Muscle of back (tissue), 11 donors: ENCODE measurements around the gene FBRSL1. TPM values are rescaled to one million over a fixed set of nuclear protein-coding genes. Genes with fewer than 3 reads are reported as not detected.

Experiments
- DNase-seq, 3 donors: peaks; one replicate each; pipeline versions ENCODE4 v3.0.0 to v3.0.0-alpha.2; 2013
- polyA plus RNA-seq, 10 donors: library from polyadenylated mRNA; unstranded; fragments of 120-200 nt; gene quantifications; one replicate each; pipeline ENCODE4 v1.2.1, GENCODE V29; 2013; ENCODE audit not compliant: insufficient read length in 10 of 10

FBRSL1 gene
- polyA plus RNA-seq, 10 donors, result 28.2 to 49.8 (median 41.7) TPM

- DNase-seq, result no peak
These were observed 65.1 kb downstream of the FBRSL1 start for GRCh38 chr12:132554845-132555630.

GRCh38 chr12:132555686-132556085, 65.7 kb downstream of the FBRSL1 start:
- no peak for DNase-seq

- DNase-seq, result no peak
These were observed 66.3 kb downstream of the FBRSL1 start for GRCh38 chr12:132556216-132556615.

GRCh38 chr12:132556801-132557200, 66.8 kb downstream of the FBRSL1 start:
- DNase-seq, result no peak

- no peak for DNase-seq
These were observed 67.5 kb downstream of the FBRSL1 start for GRCh38 chr12:132557291-132558015.

GRCh38 chr12:132558042-132558856, 68.3 kb downstream of the FBRSL1 start:
- DNase-seq, result no peak

GRCh38 chr12:132558861-132559623, 69.1 kb downstream of the FBRSL1 start:
- DNase-seq, result no peak

GRCh38 chr12:132559652-132560363, 69.9 kb downstream of the FBRSL1 start:
- DNase-seq, result peak; percentile 45 to 78 (median 56)

GRCh38 chr12:132560364-132560613, 70.3 kb downstream of the FBRSL1 start:
- DNase-seq, result no peak

GRCh38 chr12:132560614-132561426, 70.9 kb downstream of the FBRSL1 start:
- peak; percentile 34 to 79 (median 67) for DNase-seq

Other genes with a start within 250 kb of the FBRSL1 start
- 1 to 10 TPM in 7 of 10 donors, under 1 TPM in 3; 0.84 to 2.9 (median 1.6) TPM for gene GALNT9, start 160.6 kb upstream of the FBRSL1 start, polyA plus RNA-seq
- under 1 TPM in 6 of 10 donors, not detected in 4; 0.14 to 0.60 (median 0.20) TPM for gene LRCOL1, start 120.4 kb downstream of the FBRSL1 start, polyA plus RNA-seq
- gene P2RX2, start 128.6 kb downstream of the FBRSL1 start, polyA plus RNA-seq, result under 1 TPM in 2 of 10 donors, not detected in 8; 0.07 to 0.24 TPM
- gene POLE, start 197.2 kb downstream of the FBRSL1 start, polyA plus RNA-seq, result 10 to 100 TPM; 21.1 to 45.3 (median 29.5) TPM
- 10 to 100 TPM; 15.7 to 27.4 (median 19.6) TPM for gene PXMP2, start 197.4 kb downstream of the FBRSL1 start, polyA plus RNA-seq
- gene PGAM5, start 220.7 kb downstream of the FBRSL1 start, polyA plus RNA-seq, result 10 to 100 TPM; 16.4 to 21.8 (median 18.0) TPM